ENCODE measurements around the gene SMAP2. TPM values are rescaled to one million over a fixed set of nuclear protein-coding genes. Genes with fewer than 3 reads are reported as not detected.
A peak's percentile ranks its signal among the peaks of the same experiment; 100 is the strongest.

Gene SMAP2
- total RNA-seq, 1 donor from 2014 or later = 3.4 TPM

DNA sequence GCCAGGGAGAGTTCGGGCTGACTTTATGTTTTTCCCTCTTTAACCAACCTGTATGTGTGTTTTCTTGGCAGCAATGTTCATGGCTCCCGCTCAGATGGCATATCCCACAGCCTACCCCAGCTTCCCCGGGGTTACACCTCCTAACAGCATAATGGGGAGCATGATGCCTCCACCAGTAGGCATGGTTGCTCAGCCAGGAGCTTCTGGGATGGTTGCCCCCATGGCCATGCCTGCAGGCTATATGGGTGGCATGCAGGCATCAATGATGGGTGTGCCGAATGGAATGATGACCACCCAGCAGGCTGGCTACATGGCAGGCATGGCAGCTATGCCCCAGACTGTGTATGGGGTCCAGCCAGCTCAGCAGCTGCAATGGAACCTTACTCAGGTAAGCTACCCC lies 43.2 kb downstream of the SMAP2 start:
- DNase-seq (ENCODE audit: low read depth in 2 of 2) = no peak

DNA sequence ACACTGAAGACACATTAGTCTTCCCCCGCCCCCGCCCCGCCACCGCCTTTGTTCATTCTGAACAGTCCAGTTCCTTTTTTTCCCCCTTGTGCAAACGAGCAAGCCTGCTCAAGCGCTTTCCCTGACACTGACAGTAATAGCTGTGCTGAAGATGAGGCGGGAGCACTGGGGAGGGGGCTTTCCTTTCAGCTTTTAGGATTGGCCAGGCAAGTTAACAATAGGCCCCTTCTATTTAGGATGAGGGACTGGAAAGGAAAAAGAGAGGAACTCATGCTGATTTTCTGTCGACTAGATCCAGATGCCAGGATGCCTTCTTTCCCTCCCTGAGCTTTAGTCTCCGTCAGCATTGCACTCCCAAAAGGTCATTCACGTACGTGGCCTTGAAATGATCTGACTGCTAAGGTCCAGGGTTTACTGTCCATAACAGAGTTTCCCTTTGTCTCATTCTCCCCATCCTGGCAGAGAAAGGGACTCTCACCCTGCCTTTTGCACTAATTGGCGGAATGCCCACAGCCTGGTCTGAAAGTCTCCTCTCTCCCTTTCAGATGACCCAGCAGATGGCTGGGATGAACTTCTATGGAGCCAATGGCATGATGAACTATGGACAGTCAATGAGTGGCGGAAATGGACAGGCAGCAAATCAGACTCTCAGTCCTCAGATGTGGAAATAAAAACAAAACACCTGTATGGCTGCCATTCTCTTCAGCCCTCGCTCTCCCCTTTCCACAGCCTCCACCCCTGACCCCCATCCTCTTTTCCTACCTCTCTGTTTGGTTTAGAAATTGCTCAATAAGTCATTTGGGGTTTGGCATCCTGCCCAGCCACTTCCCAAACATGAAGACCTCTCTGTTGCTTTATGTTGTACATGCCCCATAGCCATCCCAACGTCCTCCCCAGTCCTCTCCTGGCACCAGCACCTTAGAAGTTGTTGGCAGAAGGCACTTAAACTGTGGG lies 48.2 kb downstream of the SMAP2 start:
- DNase-seq (ENCODE audit: low read depth in 2 of 2) = peak in 1 of 2 donors; percentile 53

GRCh38 chr1:40422630-40423263 lies 49.2 kb downstream of the SMAP2 start:
- DNase-seq (ENCODE audit: low read depth in 2 of 2) = no peak

- no peak for DNase-seq (ENCODE audit: low read depth in 2 of 2)
These were observed 49.7 kb downstream of the SMAP2 start for GRCh38 chr1:40423264-40423642.

- no peak for DNase-seq (ENCODE audit: low read depth in 2 of 2)
These were observed 50.6 kb downstream of the SMAP2 start for GRCh38 chr1:40423951-40424618.

- no peak for DNase-seq (ENCODE audit: low read depth in 2 of 2)
These were observed 51.7 kb downstream of the SMAP2 start for GRCh38 chr1:40425198-40425597.

DNA sequence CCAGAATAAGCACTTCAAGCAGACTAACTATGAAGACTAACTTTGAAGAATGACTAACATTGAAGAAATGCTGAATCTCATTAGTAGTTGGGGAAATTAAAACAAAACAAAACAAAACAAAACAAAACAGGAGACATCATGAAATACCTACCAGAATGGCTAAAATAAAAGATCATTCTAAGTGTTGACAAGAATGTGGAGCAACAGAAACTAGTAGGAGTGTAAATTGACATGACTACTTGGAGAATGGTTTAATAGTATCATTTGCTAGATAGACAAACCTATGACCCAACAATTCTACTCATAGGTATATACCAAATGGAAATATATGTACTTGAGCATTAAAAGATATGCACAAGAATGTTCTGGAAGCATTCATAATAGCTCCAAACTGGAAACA lies 57.9 kb downstream of the SMAP2 start:
- no peak for DNase-seq (ENCODE audit: low read depth in 2 of 2)

GRCh38 chr1:40432644-40433390 lies 59.3 kb downstream of the SMAP2 start:
- DNase-seq (ENCODE audit: low read depth in 2 of 2) = peak in 1 of 2 donors; percentile 18

GRCh38 chr1:40435471-40435870 lies 61.9 kb downstream of the SMAP2 start:
- no peak for DNase-seq (ENCODE audit: low read depth in 2 of 2)

DNA sequence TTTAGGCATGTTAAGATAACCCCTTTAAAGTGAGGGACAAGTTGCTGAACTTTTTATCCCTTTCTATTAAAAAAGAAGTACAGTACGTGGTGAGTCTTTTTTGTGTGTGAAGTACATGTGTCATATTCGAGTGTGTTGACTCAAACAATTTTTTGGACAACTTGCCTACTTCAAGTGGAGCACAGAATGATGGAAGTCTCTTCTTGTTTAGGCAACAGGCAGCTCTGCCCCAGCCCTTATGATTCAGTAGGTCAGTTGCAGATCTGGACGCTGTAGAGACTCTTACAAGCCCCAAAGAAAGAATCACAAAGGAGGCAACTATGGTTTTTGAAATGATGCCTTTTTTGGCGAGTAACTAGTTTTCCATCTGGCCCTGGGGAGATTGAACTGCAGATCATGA lies 62.3 kb downstream of the SMAP2 start:
- no peak for DNase-seq (ENCODE audit: low read depth in 2 of 2)

- peak; percentile 54 to 56 for DNase-seq (ENCODE audit: low read depth in 2 of 2)
These were observed 65.0 kb downstream of the SMAP2 start for GRCh38 chr1:40438391-40439015.

GRCh38 chr1:40439247-40439646 lies 65.7 kb downstream of the SMAP2 start:
- DNase-seq (ENCODE audit: low read depth in 2 of 2) = no peak

- DNase-seq (ENCODE audit: low read depth in 2 of 2) = peak; percentile 94 to 95
These were observed 76.4 kb downstream of the SMAP2 start, which contains the start of gene ZFP69B for GRCh38 chr1:40449684-40450494. Gene ZFP69B (plus strand): TSS chr1:40450476. CDS start chr1:40450962, 486 bp downstream.

- DNase-seq (ENCODE audit: low read depth in 2 of 2) = peak; percentile 15 to 88
These were observed 77.1 kb downstream of the SMAP2 start for GRCh38 chr1:40450495-40451237.

GRCh38 chr1:40451238-40451585 lies 77.7 kb downstream of the SMAP2 start:
- no peak for DNase-seq (ENCODE audit: low read depth in 2 of 2)

DNA sequence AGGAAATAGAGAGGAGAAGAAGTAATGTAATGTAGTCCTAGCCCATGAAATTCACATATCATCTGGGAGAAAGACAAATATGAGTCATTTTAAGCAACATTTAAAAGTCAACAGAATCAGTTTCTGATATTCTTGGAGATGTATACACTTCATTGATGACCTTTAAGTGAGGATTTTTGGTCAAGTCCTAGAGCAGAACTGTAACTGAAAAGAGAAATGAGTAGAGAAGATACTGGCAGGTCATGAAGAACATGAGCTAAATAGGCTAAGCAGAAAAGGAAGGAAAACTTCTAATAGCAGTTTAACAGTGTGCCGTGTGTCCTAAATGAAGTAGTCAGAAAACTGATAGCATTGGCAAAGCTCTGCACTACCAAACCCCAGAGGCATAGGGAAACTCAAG lies 81.3 kb downstream of the SMAP2 start:
- no peak for DNase-seq (ENCODE audit: low read depth in 2 of 2)

GRCh38 chr1:40462956-40463590 lies 89.5 kb downstream of the SMAP2 start:
- DNase-seq (ENCODE audit: low read depth in 2 of 2) = no peak

DNA sequence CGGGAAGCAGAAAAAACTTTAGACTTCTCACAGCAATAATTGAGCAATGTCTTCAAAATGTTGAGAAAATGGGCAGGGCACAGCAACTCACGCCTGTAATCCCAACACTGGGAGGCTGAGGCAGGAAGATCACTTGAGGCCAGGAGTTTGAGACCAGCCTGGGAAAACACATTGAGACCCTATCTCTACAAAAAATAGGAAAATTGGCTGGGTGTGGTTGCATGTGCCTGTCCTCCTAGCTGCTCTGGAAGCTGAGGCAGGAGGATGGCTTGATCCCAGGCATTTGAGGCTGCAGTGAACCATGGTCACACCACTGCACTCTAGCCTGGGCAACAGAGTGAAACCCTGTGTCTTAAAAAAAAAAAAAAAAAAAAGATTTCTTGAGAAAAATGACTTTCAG lies 95.8 kb downstream of the SMAP2 start:
- no peak for DNase-seq (ENCODE audit: low read depth in 2 of 2)
